ENCODE results near the gene KRT1. TPM values are rescaled to one million over a fixed set of nuclear protein-coding genes. Genes with fewer than 3 reads are reported as not detected.
A peak's percentile ranks its signal among the peaks of the same experiment; 100 is the strongest.

The KRT1 gene
- 1 to 10 TPM in 2 of 5 experiments, under 1 TPM in 1, not detected in 2; 0.27 to 5.6 (median 2.3) TPM for total RNA-seq
- polyA plus RNA-seq: 1 to 10 TPM; 5.2 to 9.4 TPM
- total RNA-seq: not detected

- intact Hi-C loops (cut with micrococcal nuclease): loop anchor here (2.0 to 5.0 kb wide), 2 partner anchors 70 to 93 kb away; no protein-coding TSS in a partner anchor
- H3K9me3 Mint-ChIP-seq: no peaks in the 10 kb centered on the region
- peaks cover 16 to 88% (median 75%) of the 10 kb centered on the region in 7 donors for H3K4me1 Mint-ChIP-seq
- H3K27ac ChIP-seq (ENCODE audit: low read depth, low read length): peak within 1 kb of the TSS; percentile 42
- H3K4me3 ChIP-seq (ENCODE audit: low read length): no peak within 1 kb of the TSS
- no peaks in the 10 kb centered on the region for H3K9me3 ChIP-seq (ENCODE audit: control insufficient read depth in 2 of 3, low read length in 3 of 3)
- DNase-seq (no peak), ATAC-seq (no peak)
- POLR2A ChIA-PET: interaction anchor here (0.7 to 3.4 kb wide), 12 partner anchors 8 to 94 kb away, joined by 3 to 44 read pairs (median 6); no protein-coding TSS in a partner anchor
- peaks cover 0 to 4% of the 10 kb centered on the region in 2 donors for H3K27me3 ChIP-seq (ENCODE audit: control insufficient read depth in 2 of 2, insufficient read depth in 2 of 2, low read length in 2 of 2)
- H3K36me3 ChIP-seq (ENCODE audit: control insufficient read depth in 2 of 3, insufficient read depth in 3 of 3, low read length in 3 of 3): no peaks in the 10 kb centered on the region
- CTCF ChIA-PET: interaction anchor here (0.7 to 2.2 kb wide), 8 partner anchors 13 to 488 kb away, joined by 3 to 14 read pairs (median 4); partner anchors contain the start of gene KRT80
- H3K36me3 Mint-ChIP-seq: peaks cover 0 to 4% (median 0%) of the 10 kb centered on the region in 5 donors
- H3K27ac Mint-ChIP-seq: peak within 1 kb of the TSS; percentile 36 to 93 (median 86)
- peaks cover 6 to 24% of the 10 kb centered on the region in 2 donors for H3K4me1 ChIP-seq (ENCODE audit: control insufficient read depth in 2 of 2, insufficient read depth in 2 of 2, low read length in 2 of 2)
- H3K4me3 Mint-ChIP-seq: peak within 1 kb of the TSS in 8 of 10 donors; percentile 22 to 76 (median 46)
- peaks cover 0 to 29% (median 0%) of the 10 kb centered on the region in 5 donors for H3K27me3 Mint-ChIP-seq
Observed at GRCh38 chr12:52680363-52680762, at the start of gene KRT1. Gene KRT1, minus strand, starts transcription at chr12:52680407. Its CDS starts 59 bp downstream, at chr12:52680348.

GRCh38 chr12:52729147-52729546 lies 48.9 kb upstream of the KRT1 start:
- DNase-seq (no peak), ATAC-seq (no peak)
- Mint-ChIP-seq H3K27me3 (peaks cover 0 to 10% (median 5%) of the 10 kb centered on the region in 5 donors), H3K4me3 (no peak overlapping the region), H3K9me3 (peaks cover 0 to 9% (median 0%) of the 10 kb centered on the region in 11 donors), H3K36me3 (no peaks in the 10 kb centered on the region), H3K4me1 (peaks cover 0 to 4% (median 0%) of the 10 kb centered on the region in 7 donors), H3K27ac (peak overlapping the region in 1 of 9 donors; percentile 33)
- Histone ChIP-seq H3K4me3 (ENCODE audit: low read length) (no peak overlapping the region), H3K36me3 (ENCODE audit: control insufficient read depth in 2 of 3, insufficient read depth in 3 of 3, low read length in 3 of 3) (no peaks in the 10 kb centered on the region), H3K27me3 (ENCODE audit: control insufficient read depth in 2 of 2, insufficient read depth in 2 of 2, low read length in 2 of 2) (no peaks in the 10 kb centered on the region), H3K27ac (ENCODE audit: low read depth, low read length) (no peak overlapping the region), H3K4me1 (ENCODE audit: control insufficient read depth in 2 of 2, insufficient read depth in 2 of 2, low read length in 2 of 2) (no peaks in the 10 kb centered on the region), H3K9me3 (ENCODE audit: control insufficient read depth in 2 of 3, low read length in 3 of 3) (no peaks in the 10 kb centered on the region)
- ChIA-PET CTCF (interaction anchor here (0.6 to 1.4 kb wide), 6 partner anchors 45 to 1972 kb away, joined by 3 read pairs; no protein-coding TSS in a partner anchor), POLR2A (no interaction called here)
- intact Hi-C loops (cut with micrococcal nuclease): no loop called here

- H3K4me3 Mint-ChIP-seq: no peak overlapping the region
- Histone ChIP-seq H3K27ac (ENCODE audit: low read depth, low read length) (no peak overlapping the region), H3K36me3 (ENCODE audit: control insufficient read depth in 2 of 3, insufficient read depth in 3 of 3, low read length in 3 of 3) (no peaks in the 10 kb centered on the region), H3K4me1 (ENCODE audit: control insufficient read depth in 2 of 2, insufficient read depth in 2 of 2, low read length in 2 of 2) (no peaks in the 10 kb centered on the region), H3K9me3 (ENCODE audit: control insufficient read depth in 2 of 3, low read length in 3 of 3) (no peaks in the 10 kb centered on the region), H3K27me3 (ENCODE audit: control insufficient read depth in 2 of 2, insufficient read depth in 2 of 2, low read length in 2 of 2) (no peaks in the 10 kb centered on the region), H3K4me3 (ENCODE audit: low read length) (no peak overlapping the region)
- DNase-seq: no peak
- intact Hi-C loops (cut with micrococcal nuclease): no loop called here
- H3K27ac Mint-ChIP-seq: no peak overlapping the region
- no peaks in the 10 kb centered on the region for H3K36me3 Mint-ChIP-seq
- H3K27me3 Mint-ChIP-seq: peaks cover 0 to 10% (median 5%) of the 10 kb centered on the region in 5 donors
- ChIA-PET POLR2A (no interaction called here), CTCF (interaction anchor here (1.1 to 1.4 kb wide), 2 partner anchors 46 to 145 kb away, joined by 3 read pairs; no protein-coding TSS in a partner anchor)
- peaks cover 0 to 9% (median 0%) of the 10 kb centered on the region in 11 donors for H3K9me3 Mint-ChIP-seq
- peaks cover 0 to 4% (median 0%) of the 10 kb centered on the region in 7 donors for H3K4me1 Mint-ChIP-seq
- no peak for ATAC-seq
Observed at GRCh38 chr12:52728374-52728773, 48.2 kb upstream of the KRT1 start.

GRCh38 chr12:52727037-52727436 lies 46.8 kb upstream of the KRT1 start:
- ChIA-PET CTCF (no interaction called here), POLR2A (interaction anchor here (0.7 kb wide), 1 partner anchor 8 kb away, joined by 3 read pairs; no protein-coding TSS in a partner anchor)
- DNase-seq (no peak), ATAC-seq (no peak)
- Mint-ChIP-seq H3K27ac (no peak overlapping the region), H3K27me3 (peaks cover 0 to 10% (median 5%) of the 10 kb centered on the region in 5 donors), H3K9me3 (peaks cover 0 to 9% (median 0%) of the 10 kb centered on the region in 11 donors), H3K4me3 (no peak overlapping the region), H3K4me1 (peaks cover 0 to 5% (median 0%) of the 10 kb centered on the region in 7 donors), H3K36me3 (no peaks in the 10 kb centered on the region)
- Histone ChIP-seq H3K4me1 (ENCODE audit: control insufficient read depth in 2 of 2, insufficient read depth in 2 of 2, low read length in 2 of 2) (no peaks in the 10 kb centered on the region), H3K27ac (ENCODE audit: low read depth, low read length) (no peak overlapping the region), H3K4me3 (ENCODE audit: low read length) (no peak overlapping the region), H3K27me3 (ENCODE audit: control insufficient read depth in 2 of 2, insufficient read depth in 2 of 2, low read length in 2 of 2) (no peaks in the 10 kb centered on the region), H3K36me3 (ENCODE audit: control insufficient read depth in 2 of 3, insufficient read depth in 3 of 3, low read length in 3 of 3) (no peaks in the 10 kb centered on the region), H3K9me3 (ENCODE audit: control insufficient read depth in 2 of 3, low read length in 3 of 3) (no peaks in the 10 kb centered on the region)
- intact Hi-C loops (cut with micrococcal nuclease): no loop called here

- POLR2A ChIA-PET: no interaction called here
- H3K4me1 Mint-ChIP-seq: peaks cover 0 to 6% (median 0%) of the 10 kb centered on the region in 7 donors
- Histone ChIP-seq H3K9me3 (ENCODE audit: control insufficient read depth in 2 of 3, low read length in 3 of 3) (no peaks in the 10 kb centered on the region), H3K27ac (ENCODE audit: low read depth, low read length) (no peak overlapping the region), H3K36me3 (ENCODE audit: control insufficient read depth in 2 of 3, insufficient read depth in 3 of 3, low read length in 3 of 3) (no peaks in the 10 kb centered on the region), H3K4me1 (ENCODE audit: control insufficient read depth in 2 of 2, insufficient read depth in 2 of 2, low read length in 2 of 2) (no peaks in the 10 kb centered on the region), H3K4me3 (ENCODE audit: low read length) (no peak overlapping the region), H3K27me3 (ENCODE audit: control insufficient read depth in 2 of 2, insufficient read depth in 2 of 2, low read length in 2 of 2) (no peaks in the 10 kb centered on the region)
- CTCF ChIA-PET: no interaction called here
- peak overlapping the region in 1 of 9 donors; percentile 17 for H3K27ac Mint-ChIP-seq
- intact Hi-C loops (cut with micrococcal nuclease): no loop called here
- no peaks in the 10 kb centered on the region for H3K36me3 Mint-ChIP-seq
- H3K4me3 Mint-ChIP-seq: no peak overlapping the region
- peaks cover 0 to 10% (median 5%) of the 10 kb centered on the region in 5 donors for H3K27me3 Mint-ChIP-seq
- H3K9me3 Mint-ChIP-seq: peaks cover 0 to 9% (median 0%) of the 10 kb centered on the region in 11 donors
- ATAC-seq (no peak), DNase-seq (no peak)
Observed at GRCh38 chr12:52726451-52726850, 46.2 kb upstream of the KRT1 start.

- CTCF ChIA-PET: no interaction called here
- intact Hi-C loops (cut with micrococcal nuclease): no loop called here
Observed at GRCh38 chr12:52724384-52724783, 44.2 kb upstream of the KRT1 start.

More at GRCh38 chr12:52724384-52724783, 44.2 kb upstream of the KRT1 start:
- DNase-seq (no peak), ATAC-seq (no peak)
- H3K27me3 ChIP-seq (ENCODE audit: control insufficient read depth in 2 of 2, insufficient read depth in 2 of 2, low read length in 2 of 2): no peaks in the 10 kb centered on the region
- H3K4me3 ChIP-seq (ENCODE audit: low read length): no peak overlapping the region
- H3K27me3 Mint-ChIP-seq: peaks cover 0 to 8% (median 0%) of the 10 kb centered on the region in 5 donors
- POLR2A ChIA-PET: no interaction called here
- peak overlapping the region in 1 of 9 donors; percentile 19 for H3K27ac Mint-ChIP-seq
- peaks cover 0 to 6% (median 0%) of the 10 kb centered on the region in 7 donors for H3K4me1 Mint-ChIP-seq
- no peaks in the 10 kb centered on the region for H3K36me3 Mint-ChIP-seq
- H3K36me3 ChIP-seq (ENCODE audit: control insufficient read depth in 2 of 3, insufficient read depth in 3 of 3, low read length in 3 of 3): no peaks in the 10 kb centered on the region
- H3K4me3 Mint-ChIP-seq: no peak overlapping the region
- no peaks in the 10 kb centered on the region for H3K9me3 ChIP-seq (ENCODE audit: control insufficient read depth in 2 of 3, low read length in 3 of 3)
- no peaks in the 10 kb centered on the region for H3K4me1 ChIP-seq (ENCODE audit: control insufficient read depth in 2 of 2, insufficient read depth in 2 of 2, low read length in 2 of 2)
- no peak overlapping the region for H3K27ac ChIP-seq (ENCODE audit: low read depth, low read length)
- peaks cover 0 to 4% (median 0%) of the 10 kb centered on the region in 11 donors for H3K9me3 Mint-ChIP-seq
